HepG2 (cell line): Measurements from ENCODE around the gene TMC8. TPM values are rescaled to one million over a fixed set of nuclear protein-coding genes. Genes with fewer than 3 reads are reported as not detected.

ENCODE experiments used
- AKNA ChIP-seq: sonication (generic); formaldehyde crosslinking; IDR thresholded peaks from 2 replicates; pipeline ENCODE4 v1.4.0; 2020; ENCODE audit warnings: missing genetic modification reagents, borderline replicate concordance
- ATF1 ChIP-seq: IDR thresholded peaks from 2 replicates; pipeline ENCODE4 v1.6.1; 2016; ENCODE audit warnings: mild to moderate bottlenecking, control low read depth
- DNMT1 ChIP-seq: sonication (generic); formaldehyde crosslinking; IDR thresholded peaks from 2 replicates; pipeline ENCODE4 v1.5.1; 2020; ENCODE audit warnings: mild to moderate bottlenecking, missing genetic modification reagents
- HNF1B ChIP-seq: sonication (generic); formaldehyde crosslinking; IDR thresholded peaks from 2 replicates; pipeline ENCODE4 v1.5.1; 2020; ENCODE audit warnings: mild to moderate bottlenecking, moderate library complexity, missing genetic modification reagents
- MTERF4 ChIP-seq: sonication (generic); formaldehyde crosslinking; IDR thresholded peaks from 2 replicates; pipeline ENCODE4 v1.8.0; 2023; ENCODE audit warnings: mild to moderate bottlenecking, missing genetic modification reagents
- NR1H2 ChIP-seq: sonication (generic); formaldehyde crosslinking; IDR thresholded peaks from 2 replicates; pipeline ENCODE4 v1.8.1; 2022; ENCODE audit warnings: low read depth, missing genetic modification reagents, borderline replicate concordance
- SETDB1 ChIP-seq: sonication (generic); formaldehyde crosslinking; IDR thresholded peaks from 2 replicates; pipeline ENCODE4 v1.5.1; 2020; ENCODE audit warnings: missing genetic modification reagents, mild to moderate bottlenecking, borderline replicate concordance
- ZBTB4 ChIP-seq: sonication (generic); formaldehyde crosslinking; IDR thresholded peaks from 2 replicates; pipeline ENCODE4 v1.4.0; 2020; ENCODE audit warnings: missing genetic modification reagents, mild to moderate bottlenecking, borderline replicate concordance
- ZFY ChIP-seq: sonication (generic); formaldehyde crosslinking; IDR thresholded peaks from 2 replicates; pipeline ENCODE4 v1.4.0; 2020; ENCODE audit warnings: missing genetic modification reagents
- ZNF235 ChIP-seq: sonication (generic); formaldehyde crosslinking; IDR thresholded peaks from 2 replicates; pipeline ENCODE4 v1.8.1; 2023; ENCODE audit warnings: mild to moderate bottlenecking, missing genetic modification reagents, borderline replicate concordance
- ZNF512 ChIP-seq: sonication (generic); formaldehyde crosslinking; IDR thresholded peaks from 2 replicates; pipeline ENCODE4 v1.4.0; 2020; ENCODE audit warnings: mild to moderate bottlenecking, missing genetic modification reagents
- ZNF777 ChIP-seq: sonication (generic); formaldehyde crosslinking; IDR thresholded peaks from 2 replicates; pipeline ENCODE4 v1.4.0; 2020; ENCODE audit warnings: missing genetic modification reagents
- ZNF83 ChIP-seq: sonication (generic); formaldehyde crosslinking; IDR thresholded peaks from 2 replicates; pipeline ENCODE4 v1.4.0; 2020; ENCODE audit warnings: missing genetic modification reagents, mild to moderate bottlenecking, borderline replicate concordance
- ZSCAN31 ChIP-seq: sonication (generic); formaldehyde crosslinking; IDR thresholded peaks from 2 replicates; pipeline ENCODE4 v1.5.0; 2020; ENCODE audit warnings: low read depth, mild to moderate bottlenecking, missing genetic modification reagents
- polyA plus RNA-seq, 8 experiments: library from polyadenylated mRNA; depleted of rRNA in 3 of 8; stranded (reverse) in 7 of 8; unstranded in 1 of 8; fragments of >200 nt; fragmentation: Illumina TruSeq in 4 of 8; extraction: Trizol in 4 of 8; gene quantifications; 2 replicates each; pipeline versions ENCODE4 v1.2.1 to v1.2.3, GENCODE V29; 2011 to 2016; ENCODE audit warnings: low read depth in 4 of 8, missing spikeins in 1 of 8, mixed read lengths in 1 of 8; ENCODE audit not compliant: insufficient read depth in 1 of 8
- total RNA-seq, 5 experiments: library from RNA; depleted of rRNA; stranded (reverse); fragments of >200 nt; fragmentation: Illumina TruSeq; extraction: Trizol; gene quantifications; 2 replicates each; pipeline ENCODE4 v1.2.3, GENCODE V29; 2016; ENCODE audit warnings: low read depth in 1 of 5

The TMC8 gene
- total and polyA plus RNA-seq, 2 of the 13 experiments (the other 11 are each of a cell fraction or from before 2014, with no cell fraction given): 0.53 to 7.8 TPM

GRCh38 chr17:78144736-78145641 lies 14.4 kb downstream of the TMC8 start (continued):
- TF ChIP-seq AKNA (CRISPR knock-in tag): 0 out of 2 replicates have a peak, but pooled peaks have one; percentile 64
- peak; percentile 75; the same call in 1 of the 2 replicates for TF ChIP-seq ZFY
- TF ChIP-seq HNF1B: peak; percentile 83
- TF ChIP-seq ZNF512 (CRISPR knock-in tag): no peak
- peak; percentile 32; the same call in 1 of the 2 replicates for TF ChIP-seq MTERF4
- no peak for TF ChIP-seq ZBTB4
- no peak for TF ChIP-seq ATF1 (CRISPR knock-in tag)
- TF ChIP-seq ZNF777 (CRISPR knock-in tag): no peak
- TF ChIP-seq SETDB1 (CRISPR knock-in tag): 0 out of 2 replicates have a peak, but pooled peaks have one; percentile 5
- TF ChIP-seq ZNF83 (CRISPR knock-in tag): peak; percentile 59; the same call in 1 of the 2 replicates
- TF ChIP-seq ZSCAN31 (CRISPR knock-in tag): peak; percentile 84
- TF ChIP-seq NR1H2 (CRISPR knock-in tag): peak; percentile 78; the same call in 1 of the 2 replicates
- peak; percentile 95 for TF ChIP-seq ZNF235 (CRISPR knock-in tag)
- 0 out of 2 replicates have a peak, but pooled peaks have one; percentile 0 for TF ChIP-seq DNMT1 (CRISPR knock-in tag)
